Right lobe of liver (tissue), 6 donors: ENCODE data around the gene RGS1. TPM values are rescaled to one million over a fixed set of nuclear protein-coding genes. Genes with fewer than 3 reads are reported as not detected.
"Not testable (repeated sequence)": the region's sequence is repeated elsewhere in the genome, so short reads cannot be mapped to it uniquely, and the experiment has no call there.

Source experiments
- ATAC-seq, 4 donors: fragments of 200-7000 bp; cut with Tn5 transposase; one replicate each; pipeline ENCODE4 v1.9.1; 2020; ENCODE audit warnings: mild to moderate bottlenecking in 4 of 4, moderate library complexity in 4 of 4
- DNase-seq, 3 donors: peaks; one replicate each; pipeline ENCODE4 v3.0.0-alpha.2; 2020
- H3K27ac ChIP-seq, 3 donors: fragments of 200-600 bp; one replicate each; pipeline ENCODE4 v1.8.0; 2022
- H3K27me3 ChIP-seq, 2 donors: fragments of 200-600 bp; one replicate each; pipeline ENCODE4 v1.8.0; 2022
- H3K36me3 ChIP-seq, 4 donors: fragments of 200-600 bp; sonication (generic) in 1 of 4; one replicate each; pipeline versions ENCODE4 v1.5.1 to v1.8.0; 2017 to 2022; ENCODE audit warnings: control low read depth in 1 of 4
- H3K4me1 ChIP-seq, 4 donors: fragments of 200-600 bp; sonication (generic) in 1 of 4; one replicate each; pipeline versions ENCODE4 v1.5.1 to v1.8.0; 2017 to 2022; ENCODE audit warnings: control low read depth in 1 of 4
- H3K4me3 ChIP-seq, 3 donors: fragments of 200-600 bp; one replicate each; pipeline ENCODE4 v1.8.0; 2022
- H3K9me3 ChIP-seq, 4 donors: fragments of 200-600 bp; sonication (generic) in 1 of 4; one replicate each; pipeline versions ENCODE4 v1.5.1 to v1.8.0; 2017 to 2022; ENCODE audit warnings: control low read depth in 1 of 4
- CTCF ChIP-seq, 4 donors: fragments of 200-600 bp in 3 of 4; fragments of 450-650 bp in 1 of 4; IDR thresholded peaks; one replicate each; pipeline versions ENCODE4 v1.5.1 to v1.8.0; 2016 to 2022; ENCODE audit warnings: antibody characterized with exemption in 4 of 4, mild to moderate bottlenecking in 2 of 4
- POLR2A ChIP-seq: fragments of 450-650 bp; IDR thresholded peaks from one replicate; pipeline ENCODE4 v1.6.1; 2017; ENCODE audit warnings: antibody characterized with exemption, mild to moderate bottlenecking
- WGBS: methylation state at CpG from one replicate; pipeline ENCODE4 v1.1.6; 2018; ENCODE audit warnings: low coverage, low lambda C conversion rate; ENCODE audit not compliant: insufficient coverage; ENCODE audit errors: missing lambda C conversion rate; 5-methylcytosine and 5-hydroxymethylcytosine counted together
- intact Hi-C, 2 donors: fragments of 100-400 bp; cut with DNase I; formaldehyde crosslinking; loops; one replicate each; pipeline versions ENCODE4 v1.11.2 to v1.14.1; 2022
- total RNA-seq, 6 experiments: library from RNA; depleted of rRNA in 2 of 6; stranded (reverse); fragments of >200 nt in 2 of 6; fragmentation: NEBNext Ultra II Directional in 3 of 6; extraction: Animal tissue kit (Norgen Biotek cat#: 25700) in 3 of 6; gene quantifications; one replicate each; pipeline versions ENCODE4 v1.1.0 to v1.2.4, GENCODE V29; 2016 to 2023
- donor health status: DM: no; HTN: yes; CAD: no.
- donor health status: DM: no; HTN: no; CAD: no.
- donor health status: DM: no; HTN: no; CAD: no.
- donor health status: DM: no; HTN: yes; CAD: no.
- donor health status: DM: no; HTN: yes; CAD: no.

The RGS1 gene
- total RNA-seq, 6 experiments from 2014 or later = 2.6 to 29.8 (median 9.5) TPM

- H3K36me3 ChIP-seq = no peaks in the 10 kb centered on the region
- no peaks in the 10 kb centered on the region for H3K27me3 ChIP-seq
- H3K4me3 ChIP-seq = no peak overlapping the region
- intact Hi-C loops = no loop called here
- H3K9me3 ChIP-seq = no peaks in the 10 kb centered on the region
- no peak for ATAC-seq
- no peak overlapping the region for H3K27ac ChIP-seq
- TF ChIP-seq POLR2A (no peak), CTCF (IDR thresholded peaks at IDR 0.05) (no peak)
- H3K4me1 ChIP-seq = no peaks in the 10 kb centered on the region
- WGBS = 75% methylated on average over 1 of the region's 1 CpG
- no peak for DNase-seq
These were observed 45.8 kb upstream of the RGS1 start for GRCh38 chr1:192529811-192530210.

GRCh38 chr1:192530254-192530653 is 45.3 kb upstream of the RGS1 start:
- intact Hi-C loops = no loop called here
- DNase-seq (no peak), ATAC-seq (peak; percentile 48 to 75 (median 63))
- TF ChIP-seq CTCF (IDR thresholded peaks at IDR 0.05) = no peak
- TF ChIP-seq POLR2A = peak; percentile 45
- H3K4me1 ChIP-seq = no peaks in the 10 kb centered on the region
- no peaks in the 10 kb centered on the region for H3K36me3 ChIP-seq
- no peaks in the 10 kb centered on the region for H3K9me3 ChIP-seq
- H3K27ac ChIP-seq = peak overlapping the region in 1 of 3 donors; percentile 21
- H3K4me3 ChIP-seq = no peak overlapping the region
- H3K27me3 ChIP-seq = no peaks in the 10 kb centered on the region
- WGBS = 27% methylated on average over 2 of the region's 2 CpGs

GRCh38 chr1:192531037-192531703 is 44.4 kb upstream of the RGS1 start:
- DNase-seq = peak in 1 of 3 donors; percentile 26
- 70% methylated on average over 6 of the region's 6 CpGs for whole genome bisulfite sequencing
- H3K4me1 ChIP-seq, intact Hi-C loops, H3K4me3 ChIP-seq, H3K36me3 ChIP-seq, H3K27me3 ChIP-seq, H3K9me3 ChIP-seq: not testable (repeated sequence)
- peak overlapping the region in 1 of 3 donors; percentile 21 for H3K27ac ChIP-seq
- peak in 3 of 4 donors; percentile 68 to 78 (median 76) for ATAC-seq

- no peak for DNase-seq
- Histone ChIP-seq H3K27ac (no peak overlapping the region), H3K4me3 (no peak overlapping the region), H3K36me3 (no peaks in the 10 kb centered on the region), H3K9me3 (no peaks in the 10 kb centered on the region), H3K4me1 (no peaks in the 10 kb centered on the region), H3K27me3 (no peaks in the 10 kb centered on the region)
- intact Hi-C loops = no loop called here
- no peak for ATAC-seq
- TF ChIP-seq POLR2A (no peak), CTCF (IDR thresholded peaks at IDR 0.05) (no peak)
- WGBS = 10% methylated on average over 1 of the region's 2 CpGs
These were observed 40.9 kb upstream of the RGS1 start for GRCh38 chr1:192534666-192535065.

GRCh38 chr1:192535916-192536664 is 39.5 kb upstream of the RGS1 start:
- Histone ChIP-seq H3K36me3 (no peaks in the 10 kb centered on the region), H3K27ac (no peak overlapping the region), H3K9me3 (no peaks in the 10 kb centered on the region), H3K4me1 (no peaks in the 10 kb centered on the region), H3K27me3 (no peaks in the 10 kb centered on the region), H3K4me3 (no peak overlapping the region)
- intact Hi-C loops = no loop called here
- TF ChIP-seq POLR2A = no peak
- TF ChIP-seq CTCF (IDR thresholded peaks at IDR 0.05) = no peak
- WGBS = 68% methylated on average over 3 of the region's 3 CpGs
- DNase-seq = no peak
- ATAC-seq = no peak
